Chondrocyte (in vitro differentiated cells): ENCODE results near the gene PGM1. TPM values are rescaled to one million over a fixed set of nuclear protein-coding genes. Genes with fewer than 3 reads are reported as not detected.

ENCODE experiments used
- DNase-seq: peaks from one replicate; pipeline ENCODE4 v3.0.0; 2021; ENCODE audit warnings: mixed read lengths, low spot score
- H3K27ac Mint-ChIP-seq: one replicate; pipeline ENCODE4 v1.8.0; 2021; ENCODE audit warnings: mild to moderate bottlenecking, moderate library complexity, mixed read lengths; ENCODE audit not compliant: unreplicated experiment
- H3K27me3 Mint-ChIP-seq: 2 replicates; pipeline ENCODE4 v1.8.0; 2021; ENCODE audit warnings: low read depth, mixed read lengths
- H3K36me3 Mint-ChIP-seq: 2 replicates; pipeline ENCODE4 v1.8.0; 2021; ENCODE audit warnings: low read depth, mixed read lengths
- H3K4me1 Mint-ChIP-seq: 2 replicates; pipeline ENCODE4 v1.8.0; 2021; ENCODE audit warnings: low read depth, mild to moderate bottlenecking, mixed read lengths
- H3K4me3 Mint-ChIP-seq: one replicate; pipeline ENCODE4 v1.8.0; 2021; ENCODE audit warnings: mild to moderate bottlenecking, moderate library complexity, mixed read lengths; ENCODE audit not compliant: unreplicated experiment
- H3K9me3 Mint-ChIP-seq: 2 replicates; pipeline ENCODE4 v1.8.0; 2021; ENCODE audit warnings: low read depth, mixed read lengths
- total RNA-seq: library from RNA; stranded (reverse); gene quantifications from 3 replicates; pipeline ENCODE4 v1.2.1, GENCODE V29; 2021
- TF ChIP-seq, protein P1 (sequence below): fragments of 200-600 bp; sonication (generic); IDR thresholded peaks from 2 replicates; pipeline ENCODE4 v1.5.0; 2021; ENCODE audit warnings: antibody characterized with exemption, mild to moderate bottlenecking, moderate library complexity

The PGM1 gene
- total RNA-seq, 1 donor from 2014 or later = 111 TPM

DNA sequence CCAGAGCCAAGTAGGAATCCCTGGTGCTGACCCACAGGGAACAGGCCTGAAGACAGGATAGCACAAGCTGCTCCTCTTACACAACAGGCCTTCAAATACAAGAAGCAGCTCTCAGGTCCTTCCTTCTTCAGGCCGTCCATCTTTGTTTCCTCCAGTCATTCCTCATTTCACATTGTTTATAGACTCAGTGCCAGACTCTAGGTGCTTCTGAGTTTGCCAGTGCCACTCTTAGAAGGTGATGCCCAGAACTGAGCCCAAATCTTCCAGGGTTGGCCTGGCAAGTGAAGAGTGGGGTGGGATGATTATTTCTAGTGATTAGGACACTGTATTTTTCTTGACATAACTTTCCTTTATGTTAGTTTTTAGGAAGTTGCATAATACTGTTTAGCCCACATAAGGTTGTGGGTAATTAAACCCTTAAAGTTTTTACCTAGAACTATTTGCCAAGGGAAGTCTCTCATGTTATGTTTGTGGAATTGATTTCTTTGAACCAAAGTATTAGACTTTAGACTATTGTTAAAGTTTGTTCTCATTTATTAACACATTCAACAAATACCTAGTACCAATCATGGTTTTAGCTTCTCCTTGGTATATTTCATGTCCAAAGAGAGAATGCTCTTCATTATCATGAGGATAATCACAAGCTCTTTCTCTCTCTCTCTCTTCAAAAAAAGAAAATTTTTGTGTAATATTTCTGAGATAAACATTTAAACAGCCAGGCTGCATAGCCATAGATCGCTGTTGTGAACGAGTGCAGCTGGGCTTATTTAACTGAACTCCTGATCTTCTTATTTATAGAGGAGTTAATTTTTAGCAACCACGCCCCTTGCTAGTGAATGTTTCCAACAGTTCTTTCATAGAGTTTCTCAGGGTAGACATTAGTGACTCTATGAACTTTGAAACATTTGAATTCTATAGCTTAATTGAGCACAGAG, 47.7 kb downstream of the PGM1 start:
- H3K27ac Mint-ChIP-seq = peak overlapping the region; percentile 59
- peaks cover 42% of the 10 kb centered on the region for H3K4me1 Mint-ChIP-seq
- TF ChIP-seq, protein P1, sequence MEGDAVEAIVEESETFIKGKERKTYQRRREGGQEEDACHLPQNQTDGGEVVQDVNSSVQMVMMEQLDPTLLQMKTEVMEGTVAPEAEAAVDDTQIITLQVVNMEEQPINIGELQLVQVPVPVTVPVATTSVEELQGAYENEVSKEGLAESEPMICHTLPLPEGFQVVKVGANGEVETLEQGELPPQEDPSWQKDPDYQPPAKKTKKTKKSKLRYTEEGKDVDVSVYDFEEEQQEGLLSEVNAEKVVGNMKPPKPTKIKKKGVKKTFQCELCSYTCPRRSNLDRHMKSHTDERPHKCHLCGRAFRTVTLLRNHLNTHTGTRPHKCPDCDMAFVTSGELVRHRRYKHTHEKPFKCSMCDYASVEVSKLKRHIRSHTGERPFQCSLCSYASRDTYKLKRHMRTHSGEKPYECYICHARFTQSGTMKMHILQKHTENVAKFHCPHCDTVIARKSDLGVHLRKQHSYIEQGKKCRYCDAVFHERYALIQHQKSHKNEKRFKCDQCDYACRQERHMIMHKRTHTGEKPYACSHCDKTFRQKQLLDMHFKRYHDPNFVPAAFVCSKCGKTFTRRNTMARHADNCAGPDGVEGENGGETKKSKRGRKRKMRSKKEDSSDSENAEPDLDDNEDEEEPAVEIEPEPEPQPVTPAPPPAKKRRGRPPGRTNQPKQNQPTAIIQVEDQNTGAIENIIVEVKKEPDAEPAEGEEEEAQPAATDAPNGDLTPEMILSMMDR = no peak
- peaks cover 3% of the 10 kb centered on the region for H3K9me3 Mint-ChIP-seq
- H3K36me3 Mint-ChIP-seq = peaks cover 47% of the 10 kb centered on the region
- DNase-seq = no peak
- no peaks in the 10 kb centered on the region for H3K27me3 Mint-ChIP-seq
- no peak overlapping the region for H3K4me3 Mint-ChIP-seq

DNA sequence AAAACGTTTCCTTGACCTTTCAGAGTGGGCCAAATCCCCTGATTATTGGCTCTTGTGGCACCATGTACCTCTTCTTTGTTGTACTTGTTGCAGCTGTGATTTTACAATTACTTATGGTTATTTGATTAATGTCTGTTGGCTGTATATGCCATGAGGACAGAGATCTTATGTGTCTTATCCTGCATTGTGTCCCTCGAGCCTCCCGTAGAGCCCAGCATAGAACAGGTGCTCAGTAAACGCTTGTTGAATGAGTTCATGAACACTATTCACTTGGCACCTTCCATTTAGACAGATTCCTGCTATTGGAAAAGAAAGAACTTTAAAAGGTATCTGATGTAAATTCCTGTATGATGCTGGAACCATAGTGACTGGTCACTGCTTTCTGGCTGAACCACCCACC, 48.4 kb downstream of the PGM1 start:
- H3K27me3 Mint-ChIP-seq = no peaks in the 10 kb centered on the region

DNA sequence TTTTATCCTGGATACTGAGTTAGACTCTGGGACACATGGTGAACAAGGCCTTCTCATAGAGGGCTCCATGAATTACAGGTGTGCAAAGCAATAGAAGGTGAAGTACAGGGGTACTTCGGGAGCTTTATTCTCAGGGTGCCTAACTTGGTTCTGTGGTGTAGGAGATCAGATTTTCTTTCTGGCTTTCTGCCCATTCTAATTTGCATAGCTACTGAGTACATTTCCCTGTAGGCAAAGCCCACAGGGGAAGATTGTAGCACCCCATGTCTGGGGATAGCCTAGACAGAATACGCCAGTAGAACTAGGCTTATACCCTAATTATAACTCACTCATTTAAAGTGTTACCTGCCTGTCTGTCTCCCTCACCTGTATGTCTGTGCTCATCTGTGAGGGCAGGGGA, 49.7 kb downstream of the PGM1 start:
- TF ChIP-seq, protein P1 = no peak
- H3K9me3 Mint-ChIP-seq = peaks cover 6% of the 10 kb centered on the region
- no peak overlapping the region for H3K4me3 Mint-ChIP-seq
- no peak for DNase-seq
- H3K36me3 Mint-ChIP-seq = peaks cover 31% of the 10 kb centered on the region
- no peak overlapping the region for H3K27ac Mint-ChIP-seq
- peaks cover 44% of the 10 kb centered on the region for H3K4me1 Mint-ChIP-seq
- H3K27me3 Mint-ChIP-seq = no peaks in the 10 kb centered on the region

More for the DNA sequence above, 48.4 kb downstream of the PGM1 start:
- H3K4me1 Mint-ChIP-seq = peaks cover 44% of the 10 kb centered on the region
- H3K36me3 Mint-ChIP-seq = peaks cover 41% of the 10 kb centered on the region
- peaks cover 6% of the 10 kb centered on the region for H3K9me3 Mint-ChIP-seq
- no peak for DNase-seq
- no peak overlapping the region for H3K27ac Mint-ChIP-seq
- no peak overlapping the region for H3K4me3 Mint-ChIP-seq
- TF ChIP-seq, protein P1 = no peak

DNA sequence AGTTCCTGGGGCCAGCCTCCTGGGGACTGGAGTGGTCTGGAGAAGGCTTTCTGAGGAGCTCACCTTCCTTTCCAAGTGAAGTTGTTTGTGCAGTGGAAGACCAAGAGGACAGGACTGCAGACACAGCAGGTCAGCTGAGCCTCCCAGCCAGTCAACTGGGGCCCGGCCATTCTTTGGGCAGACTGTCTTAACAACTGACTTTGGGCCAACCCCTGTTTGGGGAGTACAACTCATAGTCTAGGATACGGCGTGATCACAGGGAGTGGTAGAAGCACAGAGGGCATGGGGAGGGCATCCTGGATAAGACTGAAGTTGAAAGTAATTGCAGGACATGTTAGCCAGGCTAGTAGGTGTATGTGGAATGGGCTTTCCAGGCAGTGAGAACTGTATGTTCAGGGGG, 50.3 kb downstream of the PGM1 start:
- Mint-ChIP-seq H3K9me3 (peaks cover 6% of the 10 kb centered on the region), H3K36me3 (peaks cover 29% of the 10 kb centered on the region), H3K4me3 (no peak overlapping the region), H3K27ac (peak overlapping the region; percentile 66), H3K27me3 (no peaks in the 10 kb centered on the region), H3K4me1 (peaks cover 44% of the 10 kb centered on the region)
- DNase-seq = no peak
- TF ChIP-seq, protein P1 = no peak

DNA sequence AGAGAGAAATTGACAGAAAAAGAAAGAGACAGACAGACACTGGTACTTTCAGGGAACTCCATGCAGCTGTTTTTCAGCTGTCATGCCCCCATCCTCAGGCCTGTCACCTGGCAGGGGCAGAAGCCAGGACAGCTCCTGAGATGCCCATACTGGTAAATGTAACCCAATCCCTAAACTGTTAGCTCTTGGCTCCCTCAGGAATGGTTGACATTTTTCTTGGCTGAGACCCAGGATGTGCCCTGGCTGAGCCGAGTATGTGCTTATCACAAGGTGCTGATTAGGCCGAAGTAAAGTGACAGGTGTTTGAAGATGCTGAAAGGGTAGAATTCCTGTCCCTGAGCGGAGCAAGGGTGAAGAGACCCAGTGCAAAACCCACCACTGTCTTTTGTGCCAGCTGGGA, 50.7 kb downstream of the PGM1 start:
- no peak for DNase-seq
- Mint-ChIP-seq H3K36me3 (peaks cover 26% of the 10 kb centered on the region), H3K27ac (peak overlapping the region; percentile 66), H3K27me3 (no peaks in the 10 kb centered on the region), H3K9me3 (peaks cover 6% of the 10 kb centered on the region), H3K4me3 (no peak overlapping the region), H3K4me1 (peaks cover 44% of the 10 kb centered on the region)
- TF ChIP-seq, protein P1 = no peak
